DMS79 (cell line): ENCODE results near the gene LRP2BP.
"Not testable (repeated sequence)": the region's sequence is repeated elsewhere in the genome, so short reads cannot be mapped to it uniquely, and the experiment has no call there.

Experiments
- DNase-seq: peaks from one replicate; lab custom pipeline; 2025; lab: John Stamatoyannopoulos, UW

LRP2BP gene

GRCh38 chr4:185361872-185362271, 33.9 kb downstream of the LRP2BP start:
- DNase-seq: no peak

GRCh38 chr4:185359767-185360446, 35.8 kb downstream of the LRP2BP start:
- DNase-seq: no peak

GRCh38 chr4:185358959-185359358, 36.8 kb downstream of the LRP2BP start:
- DNase-seq: no peak

- no peak for DNase-seq
These were observed 37.2 kb downstream of the LRP2BP start for GRCh38 chr4:185358514-185358913.

- no peak for DNase-seq
These were observed 37.8 kb downstream of the LRP2BP start for GRCh38 chr4:185357733-185358440.

GRCh38 chr4:185357211-185357610, 38.5 kb downstream of the LRP2BP start:
- no peak for DNase-seq

- no peak for DNase-seq
These were observed 43.0 kb downstream of the LRP2BP start for GRCh38 chr4:185352741-185353140.

GRCh38 chr4:185352202-185352601, 43.5 kb downstream of the LRP2BP start:
- DNase-seq: no peak

- DNase-seq: no peak
These were observed 44.0 kb downstream of the LRP2BP start for GRCh38 chr4:185351691-185352090.

- DNase-seq: no peak
These were observed 48.6 kb downstream of the LRP2BP start for GRCh38 chr4:185346975-185347601.

GRCh38 chr4:185344743-185345538, 50.8 kb downstream of the LRP2BP start:
- no peak for DNase-seq

- DNase-seq: no peak
These were observed 51.8 kb downstream of the LRP2BP start for GRCh38 chr4:185343726-185344581.

- DNase-seq: no peak
These were observed 53.9 kb downstream of the LRP2BP start for GRCh38 chr4:185341841-185342240.

GRCh38 chr4:185341377-185341776, 54.3 kb downstream of the LRP2BP start:
- no peak for DNase-seq

GRCh38 chr4:185339941-185340340, 55.8 kb downstream of the LRP2BP start:
- DNase-seq: no peak

GRCh38 chr4:185335579-185335978, 60.1 kb downstream of the LRP2BP start:
- no peak for DNase-seq

GRCh38 chr4:185334326-185334725, 61.4 kb downstream of the LRP2BP start:
- DNase-seq: no peak

GRCh38 chr4:185332575-185333464, 62.9 kb downstream of the LRP2BP start:
- no peak for DNase-seq

- not testable (repeated sequence) for DNase-seq
These were observed 65.7 kb downstream of the LRP2BP start for GRCh38 chr4:185329879-185330510.

- no peak for DNase-seq
These were observed 67.1 kb downstream of the LRP2BP start for GRCh38 chr4:185328586-185328985.
